Omental fat pad (tissue), 4 donors: ENCODE results near the gene GPSM3. TPM values are rescaled to one million over a fixed set of nuclear protein-coding genes. Genes with fewer than 3 reads are reported as not detected.

ENCODE experiments used
- ATAC-seq: fragments of 150-250 bp; one replicate; pipeline ENCODE4 v1.9.1; 2016; ENCODE audit warnings: mild to moderate bottlenecking, moderate library complexity; ENCODE audit not compliant: low FRiP score
- DNase-seq: peaks from one replicate; pipeline ENCODE4 v3.0.0-alpha.2; 2019; ENCODE audit warnings: low spot score
- CTCF ChIP-seq, 3 donors: fragments of 450-650 bp; IDR thresholded peaks; one replicate each; pipeline ENCODE4 v1.5.1; 2016 to 2017; ENCODE audit warnings: antibody characterized with exemption in 3 of 3, mild to moderate bottlenecking in 3 of 3, moderate library complexity in 2 of 3
- total RNA-seq, 4 donors: library from RNA; depleted of rRNA; stranded (reverse); fragments of >200 nt; gene quantifications; one replicate each; pipeline ENCODE4 v1.1.0, GENCODE V29; 2016

Gene GPSM3
- total RNA-seq, 4 donors from 2014 or later: 9.7 to 28.3 (median 23.2) TPM

GRCh38 chr6:32176476-32177182 lies 15.8 kb downstream of the GPSM3 start:
- ATAC-seq (peak; percentile 16), DNase-seq (no peak)
- TF ChIP-seq CTCF (IDR thresholded peaks at IDR 0.05): no peak

- peak; percentile 58 for ATAC-seq
- TF ChIP-seq CTCF (IDR thresholded peaks at IDR 0.05): no peak
- peak; percentile 94 for DNase-seq
These were observed 16.6 kb downstream of the GPSM3 start, which contains the start of gene AGPAT1 for GRCh38 chr6:32175711-32176475. Gene AGPAT1, minus strand, starts transcription at chr6:32176084. Its CDS starts 4,588 bp downstream, at chr6:32171496.

GRCh38 chr6:32175322-32175710 lies 17.1 kb downstream of the GPSM3 start:
- no peak for TF ChIP-seq CTCF (IDR thresholded peaks at IDR 0.05)
- DNase-seq (no peak), ATAC-seq (no peak)

- TF ChIP-seq CTCF (IDR thresholded peaks at IDR 0.05): no peak
- DNase-seq (no peak), ATAC-seq (no peak)
These were observed 18.0 kb downstream of the GPSM3 start for GRCh38 chr6:32174416-32174815.

- no peak for DNase-seq
- no peak for ATAC-seq
- no peak for TF ChIP-seq CTCF (IDR thresholded peaks at IDR 0.05)
These were observed 19.3 kb downstream of the GPSM3 start for GRCh38 chr6:32173051-32173727.

GRCh38 chr6:32171234-32171633 lies 21.2 kb downstream of the GPSM3 start:
- ATAC-seq (no peak), DNase-seq (no peak)
- no peak for TF ChIP-seq CTCF (IDR thresholded peaks at IDR 0.05)
